GM12878 (cell line): ENCODE results near the gene AGTRAP.

Source experiments
- CBX5 ChIP-seq: sonication (generic); IDR thresholded peaks from 2 replicates; pipeline ENCODE4 v1.6.1; 2016; ENCODE audit warnings: low read depth, moderate library complexity, mild to moderate bottlenecking, inconsistent platforms
- CTCF ChIP-seq, 3 experiments: IDR thresholded peaks in 2 of 3; conservative IDR thresholded peaks in 1 of 3; 2 replicates each; pipeline ENCODE4 v1.5.1; 2011; ENCODE audit warnings: low read depth in 3 of 3, low read length in 3 of 3, mild to moderate bottlenecking in 3 of 3, control low read depth in 2 of 3, moderate library complexity in 2 of 3, inconsistent platforms in 1 of 3, mixed read lengths in 1 of 3; ENCODE audit not compliant: control insufficient read depth in 2 of 3, insufficient read depth in 1 of 3; ENCODE audit errors: extremely low read depth in 1 of 3
- FOXM1 ChIP-seq: IDR thresholded peaks from 2 replicates; pipeline ENCODE4 v1.6.1; 2012; ENCODE audit warnings: low read depth, mild to moderate bottlenecking, inconsistent platforms, low read length, moderate library complexity
- NR2C2 ChIP-seq: IDR thresholded peaks from 2 replicates; pipeline ENCODE4 v1.6.1; 2011; ENCODE audit warnings: borderline replicate concordance, low read depth; ENCODE audit not compliant: control insufficient read depth, insufficient read length
- YY1 ChIP-seq: IDR thresholded peaks from 2 replicates; pipeline ENCODE4 v1.6.1; 2011; ENCODE audit warnings: low read depth, mild to moderate bottlenecking, low read length
- ZNF622 ChIP-seq: fragments of 450-650 bp; IDR thresholded peaks from 2 replicates; pipeline ENCODE4 v1.6.1; 2017; ENCODE audit warnings: mild to moderate bottlenecking, inconsistent platforms

GRCh38 chr1:11799896-11800295, 64.0 kb downstream of the AGTRAP start:
- TF ChIP-seq NR2C2 (no peak), ZNF622 (no peak), CTCF (IDR thresholded peaks at IDR 0.05 in 2 of 3, conservative IDR thresholded peaks at IDR 0.05 in 1 of 3; ENCODE audit: control insufficient read depth in 2 of 3, extremely low read depth in 1 of 3, insufficient read depth in 1 of 3, low read depth in 3 of 3, low read length in 3 of 3) (no peak), FOXM1 (no peak), CBX5 (no peak), YY1 (no peak)
